Astrocyte (in vitro differentiated cells and primary cell): ENCODE results near the gene MTHFSD.

Experiments used
- EZH2 ChIP-seq: IDR thresholded peaks from 2 replicates; pipeline ENCODE4 v1.6.1; 2012; ENCODE audit warnings: mild to moderate bottlenecking, low read length, inconsistent platforms; ENCODE audit not compliant: insufficient read depth
- TF ChIP-seq, protein P1 (sequence below): IDR thresholded peaks from 2 replicates; pipeline ENCODE4 v1.5.1; 2011; ENCODE audit warnings: low read depth, mild to moderate bottlenecking, inconsistent platforms, low read length, moderate library complexity; ENCODE audit not compliant: insufficient read depth

GRCh38 chr16:86553356-86553755 is 1.7 kb downstream of the MTHFSD start:
- TF ChIP-seq, protein P1, sequence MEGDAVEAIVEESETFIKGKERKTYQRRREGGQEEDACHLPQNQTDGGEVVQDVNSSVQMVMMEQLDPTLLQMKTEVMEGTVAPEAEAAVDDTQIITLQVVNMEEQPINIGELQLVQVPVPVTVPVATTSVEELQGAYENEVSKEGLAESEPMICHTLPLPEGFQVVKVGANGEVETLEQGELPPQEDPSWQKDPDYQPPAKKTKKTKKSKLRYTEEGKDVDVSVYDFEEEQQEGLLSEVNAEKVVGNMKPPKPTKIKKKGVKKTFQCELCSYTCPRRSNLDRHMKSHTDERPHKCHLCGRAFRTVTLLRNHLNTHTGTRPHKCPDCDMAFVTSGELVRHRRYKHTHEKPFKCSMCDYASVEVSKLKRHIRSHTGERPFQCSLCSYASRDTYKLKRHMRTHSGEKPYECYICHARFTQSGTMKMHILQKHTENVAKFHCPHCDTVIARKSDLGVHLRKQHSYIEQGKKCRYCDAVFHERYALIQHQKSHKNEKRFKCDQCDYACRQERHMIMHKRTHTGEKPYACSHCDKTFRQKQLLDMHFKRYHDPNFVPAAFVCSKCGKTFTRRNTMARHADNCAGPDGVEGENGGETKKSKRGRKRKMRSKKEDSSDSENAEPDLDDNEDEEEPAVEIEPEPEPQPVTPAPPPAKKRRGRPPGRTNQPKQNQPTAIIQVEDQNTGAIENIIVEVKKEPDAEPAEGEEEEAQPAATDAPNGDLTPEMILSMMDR = no peak
- TF ChIP-seq EZH2 = no peak
